Glutamatergic neuron (in vitro differentiated cells): ENCODE results near the gene MYOCD. TPM values are rescaled to one million over a fixed set of nuclear protein-coding genes. Genes with fewer than 3 reads are reported as not detected.

Source experiments
- DNase-seq: peaks from one replicate; pipeline ENCODE4 v3.0.0; 2022
- H3K27ac Mint-ChIP-seq: one replicate; pipeline ENCODE4 v1.8.0; 2020; ENCODE audit warnings: mild to moderate bottlenecking, mixed read lengths, inconsistent platforms; ENCODE audit not compliant: unreplicated experiment
- H3K27me3 Mint-ChIP-seq: one replicate; pipeline ENCODE4 v1.8.0; 2020; ENCODE audit warnings: mild to moderate bottlenecking, moderate library complexity, mixed read lengths, inconsistent platforms; ENCODE audit not compliant: unreplicated experiment
- H3K36me3 Mint-ChIP-seq: one replicate; pipeline ENCODE4 v1.8.0; 2020; ENCODE audit warnings: mild to moderate bottlenecking, mixed read lengths, inconsistent platforms; ENCODE audit not compliant: unreplicated experiment
- H3K4me1 Mint-ChIP-seq: one replicate; pipeline ENCODE4 v1.8.0; 2020; ENCODE audit warnings: mild to moderate bottlenecking, low read depth, mixed read lengths, inconsistent platforms; ENCODE audit not compliant: unreplicated experiment
- H3K4me3 Mint-ChIP-seq: one replicate; pipeline ENCODE4 v1.8.0; 2020; ENCODE audit warnings: mild to moderate bottlenecking, mixed read lengths, inconsistent platforms; ENCODE audit not compliant: unreplicated experiment
- H3K9me3 Mint-ChIP-seq: one replicate; pipeline ENCODE4 v1.8.0; 2020; ENCODE audit warnings: mild to moderate bottlenecking, moderate library complexity, mixed read lengths, inconsistent platforms; ENCODE audit not compliant: unreplicated experiment
- CTCF ChIP-seq: fragments of 200-600 bp; sonication (generic); IDR thresholded peaks from one replicate; pipeline ENCODE4 v1.5.0; 2021; ENCODE audit not compliant: partially characterized antibody, unreplicated experiment
- total RNA-seq: library from RNA; stranded (reverse); fragmentation: NEBNext Ultra II Directional; extraction: Animal tissue kit (Norgen Biotek cat#: 25700); gene quantifications from one replicate; pipeline ENCODE4 v1.2.1, GENCODE V29; 2021; ENCODE audit not compliant: unreplicated experiment

The MYOCD gene
- total RNA-seq, 1 donor from 2014 or later = not detected

GRCh38 chr17:12727881-12728280, 62.2 kb downstream of the MYOCD start:
- Mint-ChIP-seq H3K4me1 (no peaks in the 10 kb centered on the region), H3K4me3 (no peak overlapping the region), H3K27me3 (peaks cover 2% of the 10 kb centered on the region), H3K9me3 (no peaks in the 10 kb centered on the region), H3K27ac (no peak overlapping the region), H3K36me3 (peaks cover 4% of the 10 kb centered on the region)
- no peak for TF ChIP-seq CTCF
- no peak for DNase-seq

- Mint-ChIP-seq H3K27me3 (peaks cover 2% of the 10 kb centered on the region), H3K9me3 (no peaks in the 10 kb centered on the region), H3K27ac (no peak overlapping the region), H3K36me3 (peaks cover 4% of the 10 kb centered on the region), H3K4me3 (no peak overlapping the region), H3K4me1 (no peaks in the 10 kb centered on the region)
- DNase-seq = no peak
- no peak for TF ChIP-seq CTCF
Measured at GRCh38 chr17:12729086-12729485, 63.4 kb downstream of the MYOCD start.

GRCh38 chr17:12730421-12730820, 64.7 kb downstream of the MYOCD start:
- no peak for DNase-seq
- Mint-ChIP-seq H3K27ac (no peak overlapping the region), H3K4me1 (no peaks in the 10 kb centered on the region), H3K36me3 (peaks cover 4% of the 10 kb centered on the region), H3K4me3 (no peak overlapping the region), H3K9me3 (no peaks in the 10 kb centered on the region), H3K27me3 (peaks cover 6% of the 10 kb centered on the region)
- no peak for TF ChIP-seq CTCF

- TF ChIP-seq CTCF = no peak
- peak; percentile 46 for DNase-seq
- Mint-ChIP-seq H3K4me3 (no peak overlapping the region), H3K27ac (no peak overlapping the region), H3K9me3 (no peaks in the 10 kb centered on the region), H3K27me3 (peaks cover 6% of the 10 kb centered on the region), H3K4me1 (no peaks in the 10 kb centered on the region), H3K36me3 (peaks cover 4% of the 10 kb centered on the region)
Measured at GRCh38 chr17:12730931-12731521, 65.3 kb downstream of the MYOCD start.

- Mint-ChIP-seq H3K27ac (no peak overlapping the region), H3K9me3 (no peaks in the 10 kb centered on the region), H3K4me1 (no peaks in the 10 kb centered on the region), H3K36me3 (peaks cover 4% of the 10 kb centered on the region), H3K4me3 (no peak overlapping the region), H3K27me3 (peaks cover 6% of the 10 kb centered on the region)
- no peak for DNase-seq
- no peak for TF ChIP-seq CTCF
Measured at GRCh38 chr17:12731839-12732238, 66.1 kb downstream of the MYOCD start.
